Tibial artery (tissue), 4 donors: ENCODE data around the gene ST8SIA4.

Experiments
- DNase-seq, 2 donors: peaks; one replicate each; pipeline ENCODE4 v3.0.0-alpha.2; 2019
- H3K27ac ChIP-seq, 2 donors: fragments of 200-600 bp; sonication (generic) in 1 of 2; 1 replicate in 1 of 2; 2 replicates in 1 of 2; pipeline ENCODE4 v1.5.1; 2018 to 2019; ENCODE audit warnings: mild to moderate bottlenecking in 1 of 2
- H3K27me3 ChIP-seq, 2 donors: fragments of 200-600 bp; sonication (generic) in 1 of 2; one replicate each; pipeline versions ENCODE4 v1.5.1 to v1.6.0; 2016 to 2019
- H3K36me3 ChIP-seq, 3 donors: fragments of 200-600 bp; sonication (generic) in 2 of 3; one replicate each; pipeline ENCODE4 v1.5.1; 2016 to 2019; ENCODE audit warnings: mild to moderate bottlenecking in 2 of 3
- H3K4me1 ChIP-seq, 4 donors: fragments of 200-600 bp; sonication (generic) in 2 of 4; 1 replicate in 3 of 4; 2 replicates in 1 of 4; pipeline ENCODE4 v1.5.1; 2016 to 2019
- H3K4me3 ChIP-seq, 2 donors: fragments of 200-600 bp; sonication (generic) in 1 of 2; 1 replicate in 1 of 2; 2 replicates in 1 of 2; pipeline ENCODE4 v1.5.1; 2018 to 2019; ENCODE audit warnings: mild to moderate bottlenecking in 2 of 2
- H3K9me3 ChIP-seq, 3 donors: fragments of 200-600 bp; sonication (generic) in 1 of 3; one replicate each; pipeline ENCODE4 v1.5.1; 2016 to 2019
- CTCF ChIP-seq, 2 experiments: fragments of 200-600 bp in 1 of 2; fragments of 450-650 bp in 1 of 2; IDR thresholded peaks; one replicate each; pipeline ENCODE4 v1.5.1; 2017 to 2019; ENCODE audit warnings: antibody characterized with exemption in 2 of 2, mild to moderate bottlenecking in 1 of 2, moderate library complexity in 1 of 2
- intact Hi-C: fragments of 100-400 bp; cut with DNase I; formaldehyde crosslinking; loops from one replicate; pipeline ENCODE4 v1.15.0; 2023; ENCODE audit warnings: low total_unique reads

ST8SIA4 gene

DNA sequence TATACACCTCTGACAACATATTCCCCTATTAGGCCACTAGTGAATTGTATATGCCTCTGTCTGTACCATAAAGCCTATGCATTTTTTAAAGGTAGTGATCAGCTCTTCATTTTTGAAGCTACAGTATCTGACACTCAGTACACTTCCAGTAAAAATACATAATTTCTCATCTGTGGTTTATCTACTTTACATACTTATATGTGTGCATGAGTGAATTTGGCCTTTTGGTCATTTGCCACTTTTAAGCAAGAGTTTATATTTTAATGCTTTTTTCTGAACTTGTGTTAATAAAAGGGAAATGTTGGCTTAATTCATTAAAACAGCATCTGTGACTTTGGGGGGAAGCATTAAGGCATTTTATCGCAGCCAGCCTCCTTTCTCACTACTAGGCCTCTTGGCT, 47.8 kb downstream of the ST8SIA4 start:
- intact Hi-C loops = no loop called here
- no peak for DNase-seq
- no peak for TF ChIP-seq CTCF (IDR thresholded peaks at IDR 0.05)
- Histone ChIP-seq H3K9me3 (no peaks in the 10 kb centered on the region), H3K27me3 (no peaks in the 10 kb centered on the region), H3K27ac (no peak overlapping the region), H3K4me3 (no peak overlapping the region), H3K4me1 (no peaks in the 10 kb centered on the region), H3K36me3 (no peaks in the 10 kb centered on the region)

DNA sequence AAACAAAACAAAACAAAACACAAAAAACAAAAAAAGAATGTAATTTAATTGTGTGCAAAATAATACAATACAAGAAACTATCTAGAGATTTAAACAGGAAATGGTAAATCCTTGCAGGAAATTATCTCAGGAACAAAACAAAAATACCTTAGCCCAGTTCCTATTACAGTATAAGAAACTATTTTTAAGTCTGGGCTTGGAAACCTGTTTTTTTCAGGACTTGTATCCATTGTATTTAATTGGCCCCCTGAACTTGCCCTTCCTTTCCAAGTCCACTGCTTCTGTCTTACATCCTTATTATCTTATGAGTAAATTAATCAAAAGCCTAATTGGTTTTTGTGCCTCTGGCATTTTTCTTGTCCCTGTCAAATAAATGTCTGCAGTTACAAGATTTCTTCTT, 48.5 kb downstream of the ST8SIA4 start:
- no peak for TF ChIP-seq CTCF (IDR thresholded peaks at IDR 0.05)
- no peaks in the 10 kb centered on the region for H3K36me3 ChIP-seq
- no peak for DNase-seq
- H3K27ac ChIP-seq = no peak overlapping the region
- H3K4me3 ChIP-seq = no peak overlapping the region
- no peaks in the 10 kb centered on the region for H3K9me3 ChIP-seq
- intact Hi-C loops = no loop called here
- H3K4me1 ChIP-seq = no peaks in the 10 kb centered on the region
- no peaks in the 10 kb centered on the region for H3K27me3 ChIP-seq

GRCh38 chr5:100853582-100853981, 49.5 kb downstream of the ST8SIA4 start:
- intact Hi-C loops = no loop called here
- Histone ChIP-seq H3K4me3 (no peak overlapping the region), H3K4me1 (no peaks in the 10 kb centered on the region), H3K27me3 (no peaks in the 10 kb centered on the region), H3K36me3 (no peaks in the 10 kb centered on the region), H3K9me3 (no peaks in the 10 kb centered on the region), H3K27ac (no peak overlapping the region)
- no peak for TF ChIP-seq CTCF (IDR thresholded peaks at IDR 0.05)
- DNase-seq = no peak

DNA sequence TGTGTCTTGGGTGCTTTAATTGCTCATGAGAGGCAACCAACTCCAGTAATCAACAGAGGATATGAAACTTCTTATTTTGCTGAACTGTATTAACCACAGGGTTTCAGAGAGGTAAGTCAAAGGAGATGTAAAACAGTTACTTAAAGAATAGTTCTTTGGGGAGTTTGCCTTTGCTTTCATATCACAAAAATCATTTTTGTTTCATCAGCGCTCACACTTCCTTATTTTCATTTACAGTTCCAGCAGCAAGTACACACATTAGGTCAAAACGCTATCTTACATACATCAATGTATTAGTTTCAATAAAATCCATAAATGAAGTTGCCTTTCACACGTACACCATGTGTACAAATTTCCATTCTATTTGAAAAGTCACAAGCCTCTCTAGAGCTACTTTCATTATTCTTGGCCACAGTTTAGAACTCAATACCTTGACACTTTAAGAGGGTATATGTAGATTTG, 50.1 kb downstream of the ST8SIA4 start:
- DNase-seq = no peak
- H3K4me1 ChIP-seq = no peaks in the 10 kb centered on the region
- no peaks in the 10 kb centered on the region for H3K27me3 ChIP-seq
- no peaks in the 10 kb centered on the region for H3K9me3 ChIP-seq
- H3K27ac ChIP-seq = no peak overlapping the region
- H3K4me3 ChIP-seq = no peak overlapping the region
- H3K36me3 ChIP-seq = no peaks in the 10 kb centered on the region
- intact Hi-C loops = no loop called here
- TF ChIP-seq CTCF (IDR thresholded peaks at IDR 0.05) = no peak

- no peaks in the 10 kb centered on the region for H3K4me1 ChIP-seq
- TF ChIP-seq CTCF (IDR thresholded peaks at IDR 0.05) = no peak
- H3K27ac ChIP-seq = no peak overlapping the region
- no peaks in the 10 kb centered on the region for H3K9me3 ChIP-seq
- intact Hi-C loops = no loop called here
- no peak overlapping the region for H3K4me3 ChIP-seq
- DNase-seq = no peak
- no peaks in the 10 kb centered on the region for H3K27me3 ChIP-seq
- H3K36me3 ChIP-seq = no peaks in the 10 kb centered on the region
Measured at GRCh38 chr5:100852051-100852450, 51.0 kb downstream of the ST8SIA4 start.

- Histone ChIP-seq H3K27ac (no peak overlapping the region), H3K4me3 (no peak overlapping the region), H3K4me1 (no peaks in the 10 kb centered on the region), H3K27me3 (no peaks in the 10 kb centered on the region), H3K36me3 (no peaks in the 10 kb centered on the region), H3K9me3 (no peaks in the 10 kb centered on the region)
- no peak for TF ChIP-seq CTCF (IDR thresholded peaks at IDR 0.05)
- intact Hi-C loops = no loop called here
- no peak for DNase-seq
Measured at GRCh38 chr5:100846772-100847171, 56.3 kb downstream of the ST8SIA4 start.
